H9 (cell line): Measurements from ENCODE around the gene RBFOX2. TPM values are rescaled to one million over a fixed set of nuclear protein-coding genes. Genes with fewer than 3 reads are reported as not detected.

Experiments used
- DNase-seq: peaks from one replicate; pipeline ENCODE4 v3.0.0-alpha.2; 2017
- H2AFZ ChIP-seq: one replicate; pipeline ENCODE4 v1.6.1; 2013; ENCODE audit warnings: mild to moderate bottlenecking, low read length, control low read depth, moderate library complexity
- H2AK5ac ChIP-seq: 2 replicates; pipeline ENCODE4 v1.6.1; 2013; ENCODE audit warnings: low read length, control low read depth, mixed read lengths; ENCODE audit not compliant: insufficient read length
- H2BK120ac ChIP-seq: one replicate; pipeline ENCODE4 v1.6.1; 2013; ENCODE audit warnings: low read depth, mild to moderate bottlenecking, low read length, control low read depth, inconsistent platforms; ENCODE audit not compliant: poor library complexity, severe bottlenecking
- H2BK12ac ChIP-seq: 2 replicates; pipeline ENCODE4 v1.6.1; 2013; ENCODE audit warnings: low read length, control low read depth, mixed read lengths, low read depth; ENCODE audit not compliant: insufficient read length
- H2BK15ac ChIP-seq: 2 replicates; pipeline ENCODE4 v1.6.1; 2013; ENCODE audit warnings: low read depth, low read length, control low read depth
- H2BK20ac ChIP-seq: one replicate; pipeline ENCODE4 v1.6.1; 2013; ENCODE audit warnings: low read depth, mild to moderate bottlenecking, low read length, control low read depth, inconsistent platforms; ENCODE audit not compliant: poor library complexity, severe bottlenecking
- H2BK5ac ChIP-seq: 2 replicates; pipeline ENCODE4 v1.6.1; 2013; ENCODE audit warnings: low read length, control low read depth, mixed read lengths; ENCODE audit not compliant: insufficient read length
- H3K14ac ChIP-seq: 2 replicates; pipeline ENCODE4 v1.6.1; 2013; ENCODE audit warnings: low read length, control low read depth; ENCODE audit not compliant: insufficient read depth
- H3K18ac ChIP-seq: 2 replicates; pipeline ENCODE4 v1.6.1; 2013; ENCODE audit warnings: low read depth, mild to moderate bottlenecking, mixed read lengths, low read length, control low read depth; ENCODE audit not compliant: insufficient read length
- H3K23ac ChIP-seq: 2 replicates; pipeline ENCODE4 v1.6.1; 2013; ENCODE audit warnings: low read length, control low read depth, mixed read lengths, low read depth; ENCODE audit not compliant: insufficient read length
- H3K23me2 ChIP-seq: 2 replicates; pipeline ENCODE4 v1.6.1; 2013; ENCODE audit warnings: low read depth, mild to moderate bottlenecking, mixed read lengths, low read length, control low read depth; ENCODE audit not compliant: insufficient read length, poor library complexity, severe bottlenecking
- H3K27ac ChIP-seq: 2 replicates; pipeline ENCODE4 v1.5.1; 2013; ENCODE audit warnings: low read length, control low read depth, mixed read lengths, low read depth; ENCODE audit not compliant: insufficient read length
- H3K27me3 ChIP-seq: 2 replicates; pipeline ENCODE4 v1.6.1; 2013; ENCODE audit warnings: low read length, control low read depth, inconsistent platforms; ENCODE audit not compliant: insufficient read depth
- H3K4ac ChIP-seq: 2 replicates; pipeline ENCODE4 v1.6.1; 2013; ENCODE audit warnings: low read depth, mild to moderate bottlenecking, control low read depth, inconsistent platforms, low read length, moderate library complexity
- H3K4me1 ChIP-seq: 2 replicates; pipeline ENCODE4 v1.6.1; 2013; ENCODE audit warnings: low read length, control low read depth, inconsistent platforms; ENCODE audit not compliant: insufficient read depth
- H3K4me2 ChIP-seq: 2 replicates; pipeline ENCODE4 v1.6.1; 2013; ENCODE audit warnings: low read length, control low read depth, mixed read lengths; ENCODE audit not compliant: insufficient read length, insufficient read depth
- H3K56ac ChIP-seq: 2 replicates; pipeline ENCODE4 v1.6.1; 2013; ENCODE audit warnings: low read depth, mild to moderate bottlenecking, mixed read lengths, low read length, control low read depth; ENCODE audit not compliant: insufficient read length
- H3K79me1 ChIP-seq: 2 replicates; pipeline ENCODE4 v1.6.1; 2013; ENCODE audit warnings: low read depth, mild to moderate bottlenecking, moderate library complexity, low read length, control low read depth, inconsistent platforms; ENCODE audit not compliant: insufficient read depth, poor library complexity, severe bottlenecking
- H3K79me2 ChIP-seq: 2 replicates; pipeline ENCODE4 v1.6.1; 2013; ENCODE audit warnings: low read length, control low read depth, inconsistent platforms; ENCODE audit not compliant: insufficient read depth
- H3K9ac ChIP-seq: 2 replicates; pipeline ENCODE4 v1.6.1; 2013; ENCODE audit warnings: low read length, control low read depth, mixed read lengths; ENCODE audit not compliant: insufficient read length; ENCODE audit errors: extremely low read depth
- H3K9me3 ChIP-seq: one replicate; pipeline ENCODE4 v1.6.1; 2013; ENCODE audit warnings: low read depth, low read length, inconsistent platforms; ENCODE audit not compliant: control insufficient read depth
- H3T11ph ChIP-seq: one replicate; pipeline ENCODE4 v1.6.1; 2013; ENCODE audit warnings: mild to moderate bottlenecking, low read length, control low read depth, inconsistent platforms
- H4K20me1 ChIP-seq: one replicate; pipeline ENCODE4 v1.6.1; 2013; ENCODE audit not compliant: control insufficient read depth, insufficient read length, insufficient read depth
- H4K5ac ChIP-seq: 2 replicates; pipeline ENCODE4 v1.6.1; 2013; ENCODE audit warnings: low read depth, mild to moderate bottlenecking, mixed read lengths, low read length, control low read depth; ENCODE audit not compliant: insufficient read length
- H4K8ac ChIP-seq: replicated peaks from 2 replicates; pipeline ENCODE4 v1.6.1; 2013; ENCODE audit warnings: low read length, control low read depth, mixed read lengths, low read depth; ENCODE audit not compliant: insufficient read length
- H4K91ac ChIP-seq: 2 replicates; pipeline ENCODE4 v1.6.1; 2013; ENCODE audit warnings: low read depth, mild to moderate bottlenecking, moderate library complexity, mixed read lengths, low read length, control low read depth; ENCODE audit not compliant: insufficient read length
- H3K27ac Mint-ChIP-seq, 3 experiments: 2 replicates in 2 of 3; 3 replicates in 1 of 3; pipeline ENCODE4 v1.8.0; 2020 to 2021; ENCODE audit warnings: mixed read lengths in 3 of 3, mild to moderate bottlenecking in 1 of 3, moderate library complexity in 1 of 3
- H3K27me3 Mint-ChIP-seq: 2 replicates; pipeline ENCODE4 v1.8.0; 2021; ENCODE audit warnings: low read depth, mild to moderate bottlenecking, moderate library complexity, mixed read lengths
- H3K36me3 Mint-ChIP-seq, 3 experiments: 2 replicates in 2 of 3; 3 replicates in 1 of 3; pipeline ENCODE4 v1.8.0; 2020 to 2021; ENCODE audit warnings: low read depth in 3 of 3, mixed read lengths in 3 of 3; ENCODE audit not compliant: insufficient read depth in 1 of 3
- H3K4me1 Mint-ChIP-seq, 2 experiments: 2 replicates each; pipeline ENCODE4 v1.8.0; 2020; ENCODE audit warnings: mixed read lengths in 2 of 2
- H3K4me3 Mint-ChIP-seq, 2 experiments: 2 replicates in 1 of 2; 3 replicates in 1 of 2; pipeline ENCODE4 v1.8.0; 2020 to 2021; ENCODE audit warnings: mild to moderate bottlenecking in 2 of 2, mixed read lengths in 2 of 2, moderate library complexity in 1 of 2
- H3K9me3 Mint-ChIP-seq, 2 experiments: 2 replicates in 1 of 2; 3 replicates in 1 of 2; pipeline ENCODE4 v1.8.0; 2020; ENCODE audit warnings: mild to moderate bottlenecking in 2 of 2, mixed read lengths in 2 of 2, moderate library complexity in 1 of 2
- WGBS: extraction: QIAGEN DNeasy Blood & Tissue Kit; methylation state at CpG from one replicate; pipeline ENCODE4 v1.1.7; 2013; ENCODE audit warnings: missing lambda C conversion rate, low lambda C conversion rate, mixed read lengths; ENCODE audit not compliant: insufficient read length; ENCODE audit errors: extremely low coverage; 5-methylcytosine and 5-hydroxymethylcytosine counted together
- total RNA-seq: library from RNA; stranded (reverse); gene quantifications from 2 replicates; pipeline ENCODE4 v1.2.1, GENCODE V29; 2021
- TF ChIP-seq, protein P1 (sequence below): fragments of 200-600 bp; sonication (generic); conservative IDR thresholded peaks from 3 replicates; pipeline ENCODE4 v1.8.0; 2021; ENCODE audit warnings: antibody characterized with exemption, mild to moderate bottlenecking

Gene RBFOX2
- total RNA-seq, 1 experiment from 2014 or later, result 84.7 TPM

DNA sequence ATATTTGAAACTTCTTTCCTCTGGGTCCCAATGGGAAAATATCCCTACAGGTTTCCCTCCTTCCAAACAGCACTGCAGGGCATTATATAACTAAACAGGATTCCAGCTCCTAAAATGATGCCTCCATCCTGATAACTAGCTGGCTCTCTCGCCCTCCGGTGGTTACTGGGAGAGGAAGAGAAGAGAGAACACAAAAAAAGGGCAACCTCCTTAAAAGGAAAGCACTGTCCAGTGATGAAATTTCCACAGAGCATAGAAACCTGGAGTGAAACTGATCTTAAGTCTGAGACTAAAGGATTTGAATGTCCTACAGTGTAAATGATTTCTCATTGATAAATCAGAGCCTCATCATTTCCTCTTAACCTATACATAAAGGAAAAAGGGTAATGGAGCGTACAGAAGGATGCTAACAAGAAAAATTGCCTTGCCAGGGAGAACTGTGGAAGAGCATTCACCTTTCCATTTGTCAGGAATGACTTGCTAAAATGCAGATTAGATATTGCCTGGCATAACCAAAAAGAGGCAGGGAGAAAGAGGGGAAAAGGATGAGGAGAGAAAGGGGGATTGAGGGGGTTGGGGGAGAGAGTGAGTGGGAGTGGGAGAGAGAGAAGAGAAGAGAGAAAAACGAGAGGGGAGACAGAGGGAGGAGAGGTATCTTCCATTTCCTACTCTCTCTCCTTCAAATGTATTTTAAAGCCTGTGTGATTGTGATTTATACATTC lies 189.6 kb downstream of the RBFOX2 start:
- Histone ChIP-seq H2BK20ac (no peak overlapping the region), H4K5ac (no peak overlapping the region), H3K14ac (no peak overlapping the region), H2BK5ac (no peak overlapping the region), H3K23me2 (peaks cover 12% of the 10 kb centered on the region), H3K56ac (no peak overlapping the region), H3K23ac (no peak overlapping the region), H2BK120ac (no peak overlapping the region), H3K4me1 (peaks cover 7% of the 10 kb centered on the region; the same call in 1 of the 2 replicates), H3K27ac (no peak overlapping the region), H4K8ac (no peak overlapping the region), H3K27me3 (no peaks in the 10 kb centered on the region), H3T11ph (no peak overlapping the region), H4K20me1 (no peaks in the 10 kb centered on the region), H3K18ac (no peak overlapping the region), H3K9ac (peak overlapping the region; percentile 30), H3K79me1 (no peaks in the 10 kb centered on the region), H3K4ac (no peak overlapping the region), H2BK12ac (no peak overlapping the region), H2BK15ac (no peak overlapping the region), H3K4me2 (peak overlapping the region; percentile 99), H3K9me3 (no peaks in the 10 kb centered on the region), H2AFZ (no peak overlapping the region), H4K91ac (no peak overlapping the region), H3K79me2 (peaks cover 4% of the 10 kb centered on the region; the same call in 1 of the 2 replicates), H2AK5ac (no peak overlapping the region)
- Mint-ChIP-seq H3K4me1 (peaks cover 72 to 76% of the 10 kb centered on the region in 2 experiments), H3K27ac (peak overlapping the region; percentile 60 to 95 (median 89); a peak in 5 of 7 replicates), H3K4me3 (peak overlapping the region; percentile 76 to 91), H3K36me3 (no peaks in the 10 kb centered on the region), H3K9me3 (no peaks in the 10 kb centered on the region), H3K27me3 (no peaks in the 10 kb centered on the region)
- WGBS, result no CpG with 5 or more reads among the region's 4 CpGs
- TF ChIP-seq, protein P1, sequence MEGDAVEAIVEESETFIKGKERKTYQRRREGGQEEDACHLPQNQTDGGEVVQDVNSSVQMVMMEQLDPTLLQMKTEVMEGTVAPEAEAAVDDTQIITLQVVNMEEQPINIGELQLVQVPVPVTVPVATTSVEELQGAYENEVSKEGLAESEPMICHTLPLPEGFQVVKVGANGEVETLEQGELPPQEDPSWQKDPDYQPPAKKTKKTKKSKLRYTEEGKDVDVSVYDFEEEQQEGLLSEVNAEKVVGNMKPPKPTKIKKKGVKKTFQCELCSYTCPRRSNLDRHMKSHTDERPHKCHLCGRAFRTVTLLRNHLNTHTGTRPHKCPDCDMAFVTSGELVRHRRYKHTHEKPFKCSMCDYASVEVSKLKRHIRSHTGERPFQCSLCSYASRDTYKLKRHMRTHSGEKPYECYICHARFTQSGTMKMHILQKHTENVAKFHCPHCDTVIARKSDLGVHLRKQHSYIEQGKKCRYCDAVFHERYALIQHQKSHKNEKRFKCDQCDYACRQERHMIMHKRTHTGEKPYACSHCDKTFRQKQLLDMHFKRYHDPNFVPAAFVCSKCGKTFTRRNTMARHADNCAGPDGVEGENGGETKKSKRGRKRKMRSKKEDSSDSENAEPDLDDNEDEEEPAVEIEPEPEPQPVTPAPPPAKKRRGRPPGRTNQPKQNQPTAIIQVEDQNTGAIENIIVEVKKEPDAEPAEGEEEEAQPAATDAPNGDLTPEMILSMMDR, result peak; percentile 52
- DNase-seq, result no peak
